Umbilical cord (tissue), 2 donors: ENCODE data around the gene SDC1. TPM values are rescaled to one million over a fixed set of nuclear protein-coding genes. Genes with fewer than 3 reads are reported as not detected.
"Not testable (repeated sequence)": the region's sequence is repeated elsewhere in the genome, so short reads cannot be mapped to it uniquely, and the experiment has no call there.

ENCODE experiments used
- DNase-seq: peaks from one replicate; pipeline ENCODE4 v3.0.0-alpha.2; 2015; ENCODE audit warnings: low spot score
- total RNA-seq: library from RNA; depleted of rRNA; stranded (reverse); fragments of >200 nt; gene quantifications from one replicate; pipeline ENCODE4 v1.2.3, GENCODE V29; 2014; ENCODE audit warnings: low replicate concordance; ENCODE audit not compliant: insufficient read depth

The SDC1 gene
- total RNA-seq, 1 donor from 2014 or later: 55.4 TPM

DNA sequence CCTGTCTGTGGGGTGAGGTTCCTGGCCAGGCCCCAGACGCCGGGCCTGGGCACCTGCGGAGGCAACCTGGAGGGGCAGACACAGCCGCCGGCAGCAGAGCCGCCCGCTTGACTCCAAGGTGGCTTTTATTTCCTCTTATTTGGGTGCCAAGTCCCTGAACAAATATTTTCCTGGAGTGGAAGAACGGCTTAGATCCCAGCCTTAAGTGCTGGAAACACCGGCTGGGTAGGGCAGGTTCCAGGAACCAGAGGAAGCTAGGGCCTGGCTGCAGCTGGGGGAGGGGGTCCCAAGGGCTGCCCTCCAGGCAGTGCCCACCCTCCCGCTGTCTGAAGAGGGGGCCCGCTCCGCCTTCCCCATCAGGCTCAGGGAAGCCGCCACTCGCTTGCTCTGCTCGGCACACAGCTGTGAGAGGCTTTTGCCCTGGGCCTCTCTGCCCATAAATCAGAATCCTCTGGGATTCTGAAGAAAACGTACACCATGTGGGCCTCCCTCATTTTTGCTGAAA lies 28.2 kb downstream of the SDC1 start:
- peak; percentile 87 for DNase-seq

DNA sequence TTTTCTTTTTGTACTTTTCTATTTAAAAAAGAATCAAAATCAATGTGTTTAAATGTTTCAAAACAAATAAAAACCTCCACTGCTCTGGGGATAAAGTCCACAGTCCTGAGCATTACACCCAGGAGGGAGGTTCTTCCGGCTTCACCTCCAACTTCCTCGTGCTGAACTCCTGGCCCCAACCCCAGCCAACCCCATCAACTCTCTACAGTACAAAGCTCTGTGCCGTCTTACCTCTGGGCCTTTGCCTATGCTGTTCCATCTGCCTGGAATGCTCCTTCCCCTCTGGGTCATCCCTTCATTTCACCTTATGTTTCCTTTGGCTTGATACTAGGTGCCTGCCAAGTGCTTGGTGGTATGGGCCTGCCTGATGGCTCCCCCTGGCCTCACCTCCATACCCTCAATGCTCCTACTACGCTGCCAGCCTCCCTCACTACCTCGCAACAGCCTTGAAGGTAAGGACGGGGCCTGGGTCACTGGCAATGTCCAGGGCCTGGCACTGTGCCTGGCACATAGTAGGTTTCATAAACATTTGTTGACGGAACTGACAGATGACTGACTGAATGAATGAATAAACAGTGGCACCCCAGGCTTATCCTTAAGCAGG lies 28.8 kb downstream of the SDC1 start:
- DNase-seq: no peak

DNA sequence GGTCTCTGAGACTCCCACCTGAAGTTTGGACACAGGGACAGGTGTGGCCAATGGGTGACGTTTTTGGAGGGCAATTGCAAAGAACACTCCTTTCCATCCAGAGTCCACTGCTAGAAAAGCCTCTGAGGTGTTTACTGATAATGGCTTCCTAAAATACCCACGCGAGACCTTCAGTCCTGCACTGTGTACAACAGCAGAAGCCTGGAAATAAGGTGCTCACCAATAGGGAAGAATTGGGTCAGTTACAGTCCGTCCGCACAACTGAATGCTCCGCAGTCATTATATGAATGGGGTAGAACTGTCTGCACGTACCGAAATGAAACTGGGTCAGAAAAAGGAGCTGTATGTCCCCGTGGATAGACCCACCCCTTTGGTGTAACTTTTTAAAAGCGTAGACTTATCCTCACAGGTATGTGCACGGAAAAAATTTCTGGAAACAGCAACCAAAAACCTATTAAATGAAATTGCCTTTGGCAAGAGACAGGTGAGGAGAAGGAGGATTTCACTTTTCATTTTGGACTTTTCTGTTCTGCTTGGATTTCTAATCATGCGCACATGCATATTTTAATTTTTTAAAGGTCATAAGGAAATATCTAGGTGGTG lies 29.4 kb downstream of the SDC1 start:
- DNase-seq: no peak

DNA sequence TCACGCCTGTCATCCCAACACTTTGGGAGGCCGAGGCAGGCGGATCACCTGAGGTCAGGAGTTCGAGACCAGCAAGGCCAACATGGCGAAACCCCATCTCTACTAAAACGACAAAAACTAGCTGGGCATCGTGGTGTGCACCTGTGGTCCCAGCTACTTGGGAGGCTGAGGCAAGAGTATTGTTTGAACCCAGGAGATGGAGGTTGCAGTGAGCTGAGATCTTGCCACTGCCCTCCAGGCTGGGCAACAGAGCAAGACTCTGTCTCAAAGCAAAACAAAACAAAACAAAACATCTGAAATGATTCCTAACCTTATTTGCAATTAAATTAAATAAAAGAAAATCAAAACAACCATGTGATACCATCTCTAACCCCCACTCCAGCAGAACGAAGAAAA lies 29.9 kb downstream of the SDC1 start:
- not testable (repeated sequence) for DNase-seq

DNA sequence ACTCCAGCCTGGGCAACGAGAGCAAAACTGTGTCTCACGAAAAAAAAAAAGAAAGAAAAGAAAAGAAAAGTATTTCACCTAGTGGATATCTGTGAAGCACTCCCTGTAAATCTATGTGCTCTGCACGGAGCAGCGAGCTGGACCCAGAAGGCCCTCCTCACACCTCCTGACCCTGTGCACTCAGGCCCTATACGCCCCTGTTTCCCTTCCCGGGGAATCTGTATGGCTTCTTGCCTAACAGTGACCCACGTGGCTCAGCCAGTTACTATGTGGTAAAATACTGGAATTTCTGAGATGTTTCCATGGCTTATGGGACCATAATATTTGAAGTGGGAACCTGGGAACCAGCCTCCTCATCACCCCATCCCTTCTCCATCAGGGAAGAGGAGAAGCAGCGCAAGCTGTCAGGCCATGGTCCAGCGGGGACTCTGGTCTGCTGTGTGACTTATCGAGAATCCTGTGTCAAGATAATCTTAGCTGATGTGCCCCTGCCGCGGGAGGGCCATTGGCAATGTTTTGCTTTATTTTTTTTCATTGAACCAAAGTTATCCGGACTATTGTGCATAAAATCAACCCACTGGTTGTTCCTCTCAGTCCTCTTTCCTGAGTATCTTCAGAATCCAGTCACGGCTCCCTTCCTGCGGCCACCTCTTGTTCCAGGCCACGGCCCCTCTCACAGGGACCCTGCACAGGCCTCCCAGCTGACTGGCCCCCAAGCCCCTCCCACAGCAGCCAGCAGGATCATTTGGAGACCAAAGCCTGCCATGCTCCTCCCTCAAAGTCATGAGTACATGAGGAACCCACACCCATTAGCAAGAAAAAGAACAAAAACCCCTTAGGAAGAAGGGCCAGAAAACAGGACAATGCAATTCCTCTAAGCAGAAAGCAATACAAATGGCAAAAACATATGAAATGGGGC lies 30.6 kb downstream of the SDC1 start:
- peak; percentile 65 for DNase-seq

DNA sequence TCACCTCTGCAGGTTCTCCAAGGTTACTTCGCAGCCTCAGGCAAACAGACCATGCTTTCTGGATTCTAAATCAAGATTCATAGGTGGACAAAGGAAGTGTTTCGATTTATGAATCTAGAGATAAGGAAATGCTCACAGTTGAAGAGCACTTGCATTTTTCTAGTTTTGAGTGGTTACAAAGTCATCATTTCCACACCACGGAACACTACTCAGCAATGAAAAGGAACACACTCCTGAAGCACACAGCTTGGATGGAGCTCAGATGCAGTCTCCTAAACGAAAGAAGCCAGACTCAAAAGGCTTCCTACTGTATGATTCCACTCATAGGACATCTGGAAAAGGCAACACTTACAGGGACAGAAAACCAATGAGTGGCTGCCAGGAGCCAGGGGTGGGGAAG lies 31.7 kb downstream of the SDC1 start:
- DNase-seq: no peak

DNA sequence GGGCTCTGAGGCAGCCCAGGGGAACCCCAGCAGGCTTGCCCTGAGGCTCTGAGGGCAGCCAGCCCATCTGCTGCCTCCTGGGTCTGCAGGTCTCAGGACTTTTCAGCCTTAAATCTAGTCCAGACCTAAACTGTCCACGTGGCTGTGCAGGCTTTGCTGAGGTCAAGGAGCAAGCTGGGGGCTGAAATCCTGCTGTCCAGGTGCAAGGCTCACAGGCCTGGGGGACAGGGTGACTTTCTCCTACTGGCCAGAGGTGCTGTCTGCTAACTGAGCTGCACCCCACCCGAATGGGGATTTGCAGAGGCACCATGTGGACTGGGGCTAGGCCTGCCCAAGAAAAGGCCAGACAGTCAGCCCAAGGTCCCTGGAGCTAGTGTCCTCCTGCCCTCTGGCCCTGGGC lies 32.1 kb downstream of the SDC1 start:
- no peak for DNase-seq

DNA sequence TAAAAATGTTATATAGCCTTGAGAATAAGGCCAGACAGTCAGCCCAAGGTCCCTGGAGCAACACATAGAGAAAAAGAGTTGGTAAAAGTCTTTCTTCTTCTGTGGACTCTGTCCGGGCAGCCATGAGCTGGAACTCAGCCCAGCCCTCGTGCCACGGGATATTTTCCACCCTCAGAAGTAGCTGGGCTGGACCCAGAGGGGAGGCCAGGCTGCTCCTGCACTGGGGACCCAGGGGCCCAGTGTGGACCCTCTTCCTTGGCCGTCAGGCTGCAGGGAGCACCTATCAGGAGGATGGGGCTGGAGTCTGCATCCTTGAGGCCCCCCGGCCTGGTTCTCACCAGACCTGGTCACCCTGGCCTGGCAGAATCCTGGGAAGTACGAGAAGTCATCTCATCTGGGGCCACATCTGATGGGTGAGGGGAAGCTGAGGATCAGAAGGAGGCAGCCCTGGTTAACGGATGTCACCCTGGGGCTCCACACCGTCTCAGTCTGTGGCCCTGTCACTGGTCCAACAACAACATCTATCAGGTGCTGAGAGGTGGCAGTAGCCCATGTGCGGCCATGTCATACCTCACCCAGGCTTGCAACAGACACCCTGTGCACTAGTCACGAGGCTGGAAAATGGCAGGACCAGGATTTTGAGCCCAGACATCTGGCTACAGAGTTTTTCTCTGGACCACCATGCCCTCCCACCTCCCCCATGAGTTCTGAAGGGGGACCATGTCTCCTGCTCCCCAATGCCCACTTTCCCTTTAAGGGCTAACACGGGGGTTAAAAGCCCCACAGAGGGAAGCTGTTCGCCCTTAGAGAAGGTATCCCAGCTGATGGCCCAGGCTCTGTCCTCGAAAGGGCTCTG lies 33.0 kb downstream of the SDC1 start:
- no peak for DNase-seq

DNA sequence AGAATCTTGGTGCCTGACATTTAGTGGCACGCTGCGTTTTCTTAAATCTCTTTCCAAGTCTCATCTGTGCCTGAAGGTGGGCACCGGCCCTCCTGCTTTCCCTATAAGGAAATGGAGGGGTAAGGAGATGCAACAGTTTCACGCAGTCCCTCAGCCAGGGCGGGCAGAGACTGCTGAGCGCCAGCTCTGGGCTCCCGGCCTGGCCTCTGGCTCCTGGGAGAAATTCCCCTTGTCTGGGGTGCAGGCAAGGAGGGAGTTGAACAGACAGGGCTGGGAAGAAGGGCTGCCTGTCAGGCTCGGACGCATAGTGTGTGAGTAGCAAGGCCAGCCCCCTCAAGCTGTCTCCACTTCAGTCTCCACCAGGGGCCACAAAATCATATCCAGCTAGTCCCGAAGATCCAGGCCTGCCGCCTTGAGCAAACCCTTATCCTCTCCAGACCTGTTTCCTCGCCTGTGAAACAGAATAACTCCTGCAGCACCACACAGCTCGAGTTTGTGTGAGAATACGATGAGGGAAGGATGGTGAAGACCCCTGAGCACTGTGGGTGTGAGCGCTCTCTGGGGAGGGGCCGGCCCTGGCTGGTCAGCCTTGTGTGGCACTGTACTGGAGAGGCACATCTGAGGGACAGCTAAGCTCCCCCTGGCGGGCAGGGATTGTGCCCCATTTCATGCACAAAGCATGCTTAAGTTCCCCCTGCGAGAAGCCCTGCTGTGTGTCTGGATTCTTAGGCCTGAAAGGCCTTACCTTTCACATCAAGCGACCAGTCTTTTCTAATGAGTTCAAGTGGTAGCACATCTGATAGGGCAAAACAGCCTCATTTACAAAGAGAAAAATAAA lies 33.8 kb downstream of the SDC1 start:
- DNase-seq: peak; percentile 69

DNA sequence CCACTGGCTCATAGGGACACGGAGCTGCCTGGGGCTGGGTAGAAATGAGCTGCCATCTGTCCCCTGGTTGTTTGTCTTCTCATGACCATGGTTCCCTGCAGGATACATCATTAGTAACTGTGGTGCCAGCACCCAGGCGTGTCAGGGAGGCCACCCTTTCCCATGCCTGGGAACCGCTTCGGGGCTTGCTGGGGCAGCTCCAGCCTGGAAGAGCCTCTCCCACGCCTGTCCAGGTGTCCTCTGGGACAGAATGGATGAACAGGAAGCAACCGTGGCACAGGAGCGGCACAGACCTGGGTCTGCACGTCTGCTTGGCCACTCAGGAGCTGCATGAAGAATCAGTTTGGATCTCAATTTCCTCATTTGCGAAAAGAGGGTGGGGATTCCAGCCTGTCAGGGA lies 34.8 kb downstream of the SDC1 start:
- DNase-seq: no peak

DNA sequence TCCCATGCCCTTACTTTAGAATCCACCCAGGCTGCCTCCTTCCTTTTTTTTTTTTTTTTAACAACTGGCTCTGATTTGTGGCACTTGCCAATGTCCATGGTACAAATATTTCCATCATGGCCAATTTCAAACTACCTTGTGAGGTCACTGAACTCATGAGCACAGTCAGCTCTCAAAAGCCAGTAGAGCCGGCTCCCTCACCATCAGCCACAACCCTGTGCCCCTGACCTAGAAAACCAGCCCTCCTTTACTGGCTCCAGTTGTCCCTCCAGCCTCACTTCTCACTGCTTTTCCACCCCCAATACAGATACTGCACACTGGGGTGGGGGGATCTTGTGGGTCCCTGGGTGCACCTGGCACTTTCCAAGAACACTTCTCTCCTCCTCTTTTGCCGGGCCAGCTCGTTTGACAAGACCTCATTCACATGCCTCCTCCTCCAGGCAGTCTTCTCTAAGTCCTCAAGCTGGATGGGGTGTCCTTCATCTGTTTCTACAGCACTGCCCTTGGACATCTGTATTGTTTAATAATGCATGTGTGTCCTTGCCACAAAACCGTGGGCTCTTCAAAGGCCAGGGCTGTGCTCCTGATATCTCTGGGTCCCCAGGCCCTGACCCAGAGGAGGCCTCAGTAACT lies 35.5 kb downstream of the SDC1 start:
- DNase-seq: no peak

DNA sequence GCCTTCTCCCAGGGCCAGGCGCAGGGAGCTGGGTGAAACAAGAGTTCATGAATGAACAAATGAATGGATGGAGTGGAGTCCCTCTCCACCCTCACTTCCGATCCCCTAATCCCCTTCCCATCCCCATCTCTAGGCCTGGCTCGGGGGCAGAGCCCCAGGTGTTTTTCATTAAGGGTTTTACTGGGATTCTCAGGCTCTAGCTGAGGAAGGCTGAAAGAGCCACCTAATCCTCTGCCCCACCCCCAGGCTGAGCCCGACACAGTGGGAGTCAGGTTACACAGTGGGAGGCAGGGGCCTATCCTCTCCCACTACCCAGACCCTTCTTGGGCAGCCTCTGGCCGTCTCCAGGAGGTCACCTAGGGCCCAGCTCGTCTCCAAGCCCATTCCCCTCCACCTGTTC lies 36.1 kb downstream of the SDC1 start:
- peak; percentile 37 for DNase-seq

DNA sequence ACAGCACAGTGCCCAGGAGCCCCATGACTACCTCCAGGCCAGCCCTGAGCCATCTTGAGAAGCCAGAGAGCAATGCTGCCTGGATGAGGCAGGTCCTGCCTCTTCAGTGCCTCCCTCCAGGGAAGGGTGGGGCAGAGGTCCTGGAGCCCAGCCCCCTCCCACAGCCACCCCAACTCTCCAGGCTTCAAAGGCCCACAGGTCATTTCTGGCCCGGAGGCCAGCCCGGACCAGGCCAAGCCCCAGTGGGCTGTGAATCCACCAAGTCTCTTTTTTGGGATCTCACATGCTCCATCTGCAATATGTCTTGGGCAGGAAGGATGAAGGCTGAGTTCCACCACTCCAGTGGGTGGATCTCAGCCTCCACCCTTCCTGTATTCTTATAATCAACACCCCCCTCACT lies 36.7 kb downstream of the SDC1 start:
- no peak for DNase-seq

DNA sequence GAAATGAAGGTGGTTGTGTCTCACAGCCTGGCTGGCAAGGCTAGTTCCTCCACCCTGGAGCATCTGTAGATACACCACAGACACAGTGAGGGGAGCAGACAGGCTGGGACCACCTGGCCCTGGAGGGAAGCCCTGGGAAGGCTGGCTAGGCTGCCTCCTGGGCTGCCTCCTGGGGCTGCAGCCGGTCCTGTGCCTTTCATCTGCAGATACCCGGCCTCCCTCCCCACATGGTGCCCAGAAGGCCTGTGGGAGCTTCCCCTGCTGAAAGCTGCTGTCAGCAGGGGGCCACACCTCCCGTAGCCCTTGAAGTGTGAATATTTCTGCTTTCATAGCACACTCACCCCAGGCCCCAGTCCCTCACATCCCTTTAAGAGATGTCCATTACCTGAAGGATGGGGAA lies 37.6 kb downstream of the SDC1 start:
- no peak for DNase-seq

DNA sequence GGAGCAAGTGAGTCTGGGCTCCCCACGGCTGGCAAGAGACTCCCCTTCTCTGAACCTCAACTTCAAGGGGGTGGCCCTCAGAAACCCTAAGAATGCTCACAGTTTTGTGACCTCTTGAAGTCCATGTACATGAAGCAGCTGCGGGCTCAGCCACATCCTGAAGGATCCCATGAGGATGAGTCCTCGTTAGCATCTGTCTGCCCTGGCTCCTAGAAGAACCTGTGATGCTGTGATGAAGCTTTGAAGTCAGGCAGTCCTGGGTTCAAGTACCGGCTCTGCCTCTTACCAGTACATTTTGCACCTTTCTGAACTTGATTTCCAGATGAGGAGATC lies 38.1 kb downstream of the SDC1 start:
- DNase-seq: no peak

DNA sequence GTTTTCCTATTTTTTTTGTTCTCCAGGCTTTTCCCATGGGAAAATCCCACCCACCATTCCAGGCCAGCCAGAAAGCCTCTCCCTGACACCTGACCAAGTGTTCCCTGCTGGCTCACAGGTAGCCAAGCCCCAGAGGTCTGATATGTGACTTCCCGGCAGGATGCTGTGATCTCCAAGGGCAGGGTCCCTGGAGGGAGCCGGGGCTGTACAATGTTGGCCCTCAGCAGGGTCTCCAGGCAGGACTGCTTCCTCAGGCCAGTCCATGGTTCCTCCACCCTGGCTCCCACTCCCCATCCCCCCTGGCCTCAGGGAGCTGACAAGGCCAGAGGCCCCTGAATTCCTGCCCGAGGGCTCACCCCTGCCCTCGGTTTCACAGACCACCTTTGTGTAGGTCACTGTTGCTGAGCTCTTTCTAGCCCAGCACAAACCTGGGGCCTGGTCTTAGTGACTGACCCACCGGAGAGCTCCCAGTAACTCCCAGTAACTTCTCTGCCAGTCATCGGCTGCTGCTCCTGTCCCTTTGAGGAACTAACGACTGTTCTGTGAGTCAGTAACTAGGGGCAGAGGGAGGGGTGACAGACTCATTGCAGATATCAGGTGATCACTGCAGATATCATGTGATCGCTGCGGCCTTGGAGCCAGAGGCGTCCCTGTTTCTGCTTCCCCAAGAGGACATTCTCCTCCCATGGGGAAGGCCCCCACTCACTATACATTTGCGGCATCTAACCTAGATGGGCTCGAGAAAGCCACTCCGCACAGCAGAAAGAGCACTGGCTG lies 38.7 kb downstream of the SDC1 start:
- DNase-seq: peak; percentile 38

DNA sequence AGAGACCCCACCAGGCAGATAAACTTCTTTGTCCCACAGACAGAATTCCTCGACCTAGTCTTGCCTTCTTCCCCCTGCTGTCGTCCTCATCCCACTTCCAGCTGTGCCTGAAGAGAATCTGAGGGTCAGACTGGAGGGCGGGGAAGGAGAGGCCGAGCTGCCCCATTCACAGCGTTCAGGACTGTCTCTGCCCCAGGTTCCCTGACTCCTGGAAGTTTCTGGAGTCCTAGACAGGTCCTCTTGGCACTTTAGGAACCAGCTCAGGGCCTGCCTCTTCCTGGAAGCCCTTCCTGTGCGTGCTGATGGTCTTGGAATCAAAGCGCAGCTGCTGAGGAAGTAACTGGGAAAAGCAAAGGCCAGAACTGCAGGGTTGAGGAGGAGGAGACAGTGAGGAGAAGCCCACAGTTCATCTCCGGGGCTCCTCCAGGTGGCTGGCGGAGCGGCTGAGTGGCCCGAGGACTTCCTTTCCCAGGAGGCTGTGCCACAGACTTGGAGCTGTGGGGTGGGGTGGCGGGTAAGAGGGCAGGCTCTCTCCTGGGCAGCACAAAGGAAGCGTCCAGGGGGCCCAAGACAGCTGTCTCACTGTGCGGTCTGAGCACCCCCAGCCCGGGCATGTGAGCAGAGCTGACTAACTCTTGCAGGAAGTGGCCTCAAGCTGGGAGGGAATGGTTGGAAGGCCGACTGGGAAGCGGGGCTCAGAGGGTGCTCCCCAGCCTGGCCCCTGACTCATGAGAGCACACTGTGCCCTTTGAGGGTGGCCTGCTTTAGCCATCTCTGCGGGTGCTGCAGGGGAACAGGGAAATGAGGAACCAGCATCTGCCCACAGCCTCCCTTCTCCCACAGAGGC lies 39.5 kb downstream of the SDC1 start:
- DNase-seq: peak; percentile 24

DNA sequence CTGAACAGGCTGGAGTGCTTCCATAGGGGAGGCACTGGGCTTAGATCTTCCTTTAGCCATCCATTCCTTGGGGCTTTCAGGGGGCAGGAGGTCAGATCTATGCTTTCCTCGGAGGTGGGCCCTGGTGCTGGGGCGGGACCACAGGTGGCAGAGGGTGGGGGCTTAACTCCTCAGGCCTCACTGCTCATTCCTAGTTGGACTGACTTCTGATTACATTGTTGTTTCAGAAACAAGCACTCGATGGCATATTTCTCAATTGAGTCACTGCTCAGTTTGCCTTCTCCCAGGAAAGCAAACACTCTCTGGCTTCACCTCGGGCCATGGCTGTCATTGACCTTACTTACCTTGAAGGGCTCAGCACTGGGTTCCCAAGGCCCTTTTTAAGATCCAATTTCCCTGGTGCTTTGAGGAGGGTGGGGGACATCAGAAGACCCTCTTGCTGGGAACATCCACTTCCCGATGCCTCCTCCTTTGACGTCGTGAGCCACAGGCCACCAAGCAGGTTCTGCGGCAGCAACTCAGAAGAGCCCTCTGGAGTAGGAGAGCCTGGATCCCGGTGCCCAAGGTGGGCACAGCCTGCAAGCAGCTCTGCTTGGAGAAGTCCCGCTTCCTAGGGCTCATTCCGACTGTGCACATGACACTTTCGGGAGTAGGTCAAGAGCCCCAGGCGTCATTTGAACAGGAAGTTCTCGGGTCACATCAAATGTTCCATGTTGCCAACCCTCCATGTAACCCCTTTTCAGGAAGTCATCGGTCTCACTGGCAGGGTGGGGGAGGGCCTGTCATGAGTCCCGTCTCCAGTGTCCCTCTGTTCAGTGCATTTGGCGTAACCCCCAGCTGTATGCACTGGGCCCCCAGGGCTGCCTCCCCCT lies 40.6 kb downstream of the SDC1 start:
- no peak for DNase-seq
